Activated naive CD8-positive, alpha-beta T cell treated with anti-CD3 and anti-CD28 coated beads, Interleukin-2, amount 10 ng/mL, durations not matched to agents 7 days and 5 days (primary cell): ENCODE measurements around the gene CSNK2A2. TPM values are rescaled to one million over a fixed set of nuclear protein-coding genes. Genes with fewer than 3 reads are reported as not detected.

ENCODE experiments used
- ATAC-seq: fragments of 150-1000 bp; cut with Tn5 transposase; one replicate; pipeline ENCODE4 v1.10.0; 2021; ENCODE audit warnings: low read depth, moderate library complexity
- POLR2A ChIA-PET: fragments of 350-600 bp; sonication (Branson Sonifier 250); formaldehyde crosslinking; loops from one replicate; lab custom pipeline; 2021; ENCODE audit warnings: antibody characterized with exemption; lab: Charles Lee
- DNase-seq: peaks from one replicate; pipeline ENCODE4 v3.0.0; 2021
- H3K27ac Mint-ChIP-seq: one replicate; pipeline ENCODE4 v1.8.0; 2022; ENCODE audit warnings: mild to moderate bottlenecking, mixed read lengths
- H3K27me3 Mint-ChIP-seq: one replicate; pipeline ENCODE4 v1.8.0; 2022; ENCODE audit warnings: mild to moderate bottlenecking, moderate library complexity, mixed read lengths
- H3K36me3 Mint-ChIP-seq: one replicate; pipeline ENCODE4 v1.8.0; 2021; ENCODE audit warnings: mild to moderate bottlenecking, mixed read lengths
- H3K4me1 Mint-ChIP-seq: one replicate; pipeline ENCODE4 v1.8.0; 2021; ENCODE audit warnings: mixed read lengths
- H3K4me3 Mint-ChIP-seq: one replicate; pipeline ENCODE4 v1.8.0; 2022; ENCODE audit warnings: mild to moderate bottlenecking, moderate library complexity, mixed read lengths
- H3K9me3 Mint-ChIP-seq: one replicate; pipeline ENCODE4 v1.8.0; 2021; ENCODE audit warnings: mixed read lengths
- total RNA-seq, 2 experiments: library from RNA; stranded (reverse); gene quantifications; one replicate each; pipeline ENCODE4 v1.2.3, GENCODE V29; 2021

Gene CSNK2A2
- total RNA-seq, 2 experiments from 2014 or later = 64.2 to 67.7 TPM

GRCh38 chr16:58194790-58195189, 3.1 kb downstream of the CSNK2A2 start:
- H3K4me1 Mint-ChIP-seq = peaks cover 35% of the 10 kb centered on the region
- ATAC-seq = no peak
- H3K36me3 Mint-ChIP-seq = peaks cover 20% of the 10 kb centered on the region
- H3K27ac Mint-ChIP-seq = no peak overlapping the region
- no peak overlapping the region for H3K4me3 Mint-ChIP-seq
- POLR2A ChIA-PET = no interaction called here
- DNase-seq = no peak
- H3K9me3 Mint-ChIP-seq = no peaks in the 10 kb centered on the region
- peaks cover 3% of the 10 kb centered on the region for H3K27me3 Mint-ChIP-seq

DNA sequence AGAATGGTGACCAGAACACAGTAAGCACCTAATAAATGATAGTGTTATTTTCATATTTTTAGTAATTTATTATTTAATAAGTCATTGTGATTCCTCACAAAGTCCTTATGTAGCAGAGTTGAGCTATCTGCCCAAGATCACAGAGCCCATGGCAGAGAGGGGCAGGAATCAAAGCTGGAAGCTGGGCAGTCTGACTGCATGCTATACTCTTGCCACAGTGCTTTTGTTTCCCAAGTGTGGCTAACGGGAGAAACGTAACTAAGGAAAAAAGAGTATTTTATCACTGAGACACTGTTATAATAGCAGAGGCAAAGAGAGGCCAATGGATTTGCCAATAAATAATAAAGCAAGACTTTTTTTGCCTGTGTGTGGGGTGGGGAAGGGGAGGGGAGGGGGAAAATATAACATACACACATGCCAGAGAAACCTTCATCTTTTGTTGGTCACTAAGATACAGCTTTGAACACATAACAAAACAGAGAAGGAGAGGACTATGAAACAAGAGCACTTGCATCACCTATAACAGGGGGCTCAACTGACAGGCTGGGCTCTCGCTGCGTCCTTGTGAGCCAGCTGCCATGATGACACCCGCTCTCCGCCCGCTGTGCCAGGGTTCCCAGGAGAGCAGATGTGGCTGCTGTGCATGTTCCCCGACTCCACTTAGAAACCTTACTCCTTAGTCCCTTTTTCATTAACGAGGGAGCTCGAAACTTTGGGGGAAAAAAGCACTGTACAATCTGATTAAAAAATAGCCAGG, 10.1 kb downstream of the CSNK2A2 start:
- Mint-ChIP-seq H3K27ac (no peak overlapping the region), H3K36me3 (peaks cover 49% of the 10 kb centered on the region), H3K4me1 (peaks cover 24% of the 10 kb centered on the region), H3K4me3 (no peak overlapping the region), H3K27me3 (no peaks in the 10 kb centered on the region), H3K9me3 (no peaks in the 10 kb centered on the region)
- POLR2A ChIA-PET = no interaction called here
- no peak for ATAC-seq
- DNase-seq = no peak

DNA sequence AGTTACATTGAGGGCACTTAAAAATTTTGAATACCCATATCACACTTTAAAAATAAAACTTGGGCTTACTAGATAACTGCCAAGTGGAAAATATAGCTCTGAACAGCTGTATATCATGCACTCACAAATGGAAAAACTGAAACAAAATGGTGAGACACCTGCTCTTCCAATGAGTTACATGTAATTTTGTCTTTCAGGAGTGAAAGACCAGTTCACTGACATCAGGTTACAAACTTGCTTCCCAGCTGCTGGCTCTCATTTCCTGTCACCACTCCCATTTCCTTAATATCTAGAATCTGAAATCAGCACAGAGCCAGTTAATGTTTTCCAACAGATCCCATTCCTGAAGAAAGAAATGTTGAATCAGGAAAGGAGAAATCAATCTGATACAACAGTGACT, 10.8 kb downstream of the CSNK2A2 start:
- no peaks in the 10 kb centered on the region for H3K27me3 Mint-ChIP-seq
- H3K27ac Mint-ChIP-seq = no peak overlapping the region

GRCh38 chr16:58186176-58186944, 11.5 kb downstream of the CSNK2A2 start:
- no peak for ATAC-seq
- Mint-ChIP-seq H3K9me3 (no peaks in the 10 kb centered on the region), H3K27me3 (no peaks in the 10 kb centered on the region), H3K36me3 (peaks cover 52% of the 10 kb centered on the region), H3K4me1 (peaks cover 13% of the 10 kb centered on the region), H3K27ac (no peak overlapping the region), H3K4me3 (no peak overlapping the region)
- POLR2A ChIA-PET = no interaction called here
- DNase-seq = no peak

More for the DNA sequence above, 10.8 kb downstream of the CSNK2A2 start:
- Mint-ChIP-seq H3K4me1 (peaks cover 17% of the 10 kb centered on the region), H3K36me3 (peaks cover 50% of the 10 kb centered on the region), H3K9me3 (no peaks in the 10 kb centered on the region), H3K4me3 (no peak overlapping the region)
- ATAC-seq (no peak), DNase-seq (no peak)
- POLR2A ChIA-PET = no interaction called here

- Mint-ChIP-seq H3K9me3 (no peaks in the 10 kb centered on the region), H3K27ac (peak overlapping the region; percentile 86), H3K27me3 (no peaks in the 10 kb centered on the region), H3K4me1 (peaks cover 23% of the 10 kb centered on the region), H3K4me3 (peak overlapping the region; percentile 59), H3K36me3 (peaks cover 47% of the 10 kb centered on the region)
- DNase-seq (no peak), ATAC-seq (peak; percentile 59)
- POLR2A ChIA-PET = interaction anchor here (1.3 to 1.9 kb wide), 4 partner anchors 12 to 82 kb away, joined by 3 to 7 read pairs (median 4); partner anchors contain the start of gene CFAP20
Measured at GRCh38 chr16:58177353-58177710, 20.6 kb downstream of the CSNK2A2 start.

GRCh38 chr16:58176608-58177352, 21.1 kb downstream of the CSNK2A2 start:
- no peak for DNase-seq
- POLR2A ChIA-PET = interaction anchor here (1.3 to 1.9 kb wide), 4 partner anchors 13 to 81 kb away, joined by 3 to 7 read pairs (median 4); partner anchors contain the start of gene CFAP20

GRCh38 chr16:58170223-58170622, 27.7 kb downstream of the CSNK2A2 start:
- Mint-ChIP-seq H3K4me3 (no peak overlapping the region), H3K4me1 (peaks cover 4% of the 10 kb centered on the region), H3K36me3 (peaks cover 13% of the 10 kb centered on the region), H3K27ac (no peak overlapping the region), H3K27me3 (no peaks in the 10 kb centered on the region), H3K9me3 (no peaks in the 10 kb centered on the region)
- ATAC-seq = no peak
- POLR2A ChIA-PET = no interaction called here
- DNase-seq = no peak

More at GRCh38 chr16:58176608-58177352, 21.1 kb downstream of the CSNK2A2 start:
- H3K4me1 Mint-ChIP-seq = peaks cover 23% of the 10 kb centered on the region
- peak; percentile 86 for ATAC-seq
- peak overlapping the region; percentile 59 for H3K4me3 Mint-ChIP-seq
- H3K36me3 Mint-ChIP-seq = peaks cover 44% of the 10 kb centered on the region
- H3K9me3 Mint-ChIP-seq = no peaks in the 10 kb centered on the region
- H3K27ac Mint-ChIP-seq = peak overlapping the region; percentile 86
- no peaks in the 10 kb centered on the region for H3K27me3 Mint-ChIP-seq

DNA sequence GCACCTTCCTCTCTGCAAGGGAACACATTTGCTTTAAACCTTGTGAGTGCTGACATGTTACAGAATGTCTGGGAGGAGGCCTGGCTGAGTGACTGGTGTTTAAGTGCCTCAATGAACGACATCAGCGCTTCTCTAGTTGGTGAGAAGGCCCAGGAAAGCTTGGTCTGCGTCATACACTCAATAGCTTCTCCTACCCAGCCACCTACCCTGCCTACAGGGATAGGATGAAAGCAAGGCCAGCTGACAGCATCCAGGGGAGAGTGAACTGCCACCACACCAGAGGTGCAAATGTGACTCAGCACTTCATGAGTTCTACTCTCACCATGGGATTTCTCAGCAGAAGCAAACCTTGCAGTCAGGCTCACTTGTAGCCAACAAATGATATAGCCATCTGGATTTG, 37.1 kb downstream of the CSNK2A2 start:
- Mint-ChIP-seq H3K36me3 (peaks cover 7% of the 10 kb centered on the region), H3K4me3 (no peak overlapping the region), H3K27ac (peak overlapping the region; percentile 61), H3K9me3 (no peaks in the 10 kb centered on the region), H3K4me1 (no peaks in the 10 kb centered on the region), H3K27me3 (no peaks in the 10 kb centered on the region)
- no peak for DNase-seq
- ATAC-seq = no peak
- POLR2A ChIA-PET = no interaction called here

- no peak overlapping the region for H3K27ac Mint-ChIP-seq
- H3K4me3 Mint-ChIP-seq = no peak overlapping the region
- POLR2A ChIA-PET = no interaction called here
- no peaks in the 10 kb centered on the region for H3K4me1 Mint-ChIP-seq
- ATAC-seq = no peak
- DNase-seq = no peak
- H3K9me3 Mint-ChIP-seq = no peaks in the 10 kb centered on the region
- H3K27me3 Mint-ChIP-seq = no peaks in the 10 kb centered on the region
- H3K36me3 Mint-ChIP-seq = peaks cover 5% of the 10 kb centered on the region
Measured at GRCh38 chr16:58158725-58159124, 39.2 kb downstream of the CSNK2A2 start.

DNA sequence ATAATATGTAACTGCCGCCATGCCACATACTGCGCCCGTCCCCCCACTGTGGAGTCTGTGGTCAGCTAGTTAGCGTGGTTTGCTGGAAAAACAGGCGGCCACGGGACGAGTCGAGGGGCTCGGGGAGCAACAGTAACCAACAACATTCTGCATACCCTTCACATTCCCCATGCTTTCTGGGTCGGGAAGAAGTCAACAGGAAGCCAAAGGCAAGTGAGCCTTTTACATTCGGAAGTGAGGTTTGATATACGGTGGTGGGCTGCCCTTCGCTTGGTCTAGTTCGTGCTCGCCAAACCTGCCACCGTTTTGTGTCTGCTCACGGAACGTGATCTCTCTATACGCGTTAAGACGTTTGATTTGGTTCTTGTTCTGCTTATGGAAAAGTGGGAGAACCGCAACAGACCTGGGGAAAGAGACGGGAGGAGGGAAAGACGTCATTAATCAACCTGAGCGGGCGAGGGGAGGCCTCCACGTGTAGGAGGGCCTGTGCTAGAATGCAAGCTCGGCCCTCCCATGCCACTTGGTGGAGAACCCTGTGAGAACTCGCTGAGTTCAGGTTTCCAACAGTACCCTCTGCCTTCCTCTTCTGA, 39.9 kb downstream of the CSNK2A2 start:
- H3K27ac Mint-ChIP-seq = no peak overlapping the region
- POLR2A ChIA-PET = no interaction called here
- ATAC-seq (no peak), DNase-seq (no peak)
- no peaks in the 10 kb centered on the region for H3K4me1 Mint-ChIP-seq
- H3K4me3 Mint-ChIP-seq = no peak overlapping the region
- H3K36me3 Mint-ChIP-seq = peaks cover 5% of the 10 kb centered on the region
- H3K27me3 Mint-ChIP-seq = no peaks in the 10 kb centered on the region
- H3K9me3 Mint-ChIP-seq = no peaks in the 10 kb centered on the region

GRCh38 chr16:58157239-58157638, 40.7 kb downstream of the CSNK2A2 start:
- H3K4me1 Mint-ChIP-seq = no peaks in the 10 kb centered on the region
- ATAC-seq (no peak), DNase-seq (no peak)
- no peak overlapping the region for H3K4me3 Mint-ChIP-seq
- no peak overlapping the region for H3K27ac Mint-ChIP-seq
- no peaks in the 10 kb centered on the region for H3K9me3 Mint-ChIP-seq
- POLR2A ChIA-PET = no interaction called here
- H3K36me3 Mint-ChIP-seq = no peaks in the 10 kb centered on the region
- H3K27me3 Mint-ChIP-seq = no peaks in the 10 kb centered on the region

DNA sequence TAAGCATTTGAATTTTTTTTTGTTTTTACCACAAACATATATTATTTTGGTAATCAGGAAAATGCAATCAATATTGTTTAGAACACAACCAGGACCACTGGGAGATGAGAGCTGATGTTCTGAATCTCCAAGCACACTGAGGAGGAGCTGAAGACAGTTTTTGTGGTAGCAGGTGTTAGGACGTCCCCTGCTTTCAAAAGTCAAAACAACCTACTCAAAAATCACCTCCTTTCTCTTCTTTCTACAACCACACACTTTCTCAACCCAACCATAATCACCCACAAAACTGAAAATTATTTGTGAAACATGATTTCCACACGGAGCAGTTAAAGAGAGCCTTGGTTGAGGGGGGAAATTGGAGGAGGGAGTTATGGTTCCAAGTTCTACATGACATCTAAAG, 42.1 kb downstream of the CSNK2A2 start:
- H3K36me3 Mint-ChIP-seq = no peaks in the 10 kb centered on the region
- H3K4me3 Mint-ChIP-seq = no peak overlapping the region
- DNase-seq = no peak
- POLR2A ChIA-PET = no interaction called here
- no peak overlapping the region for H3K27ac Mint-ChIP-seq
- H3K9me3 Mint-ChIP-seq = no peaks in the 10 kb centered on the region
- H3K27me3 Mint-ChIP-seq = no peaks in the 10 kb centered on the region
- ATAC-seq = no peak
- H3K4me1 Mint-ChIP-seq = no peaks in the 10 kb centered on the region

DNA sequence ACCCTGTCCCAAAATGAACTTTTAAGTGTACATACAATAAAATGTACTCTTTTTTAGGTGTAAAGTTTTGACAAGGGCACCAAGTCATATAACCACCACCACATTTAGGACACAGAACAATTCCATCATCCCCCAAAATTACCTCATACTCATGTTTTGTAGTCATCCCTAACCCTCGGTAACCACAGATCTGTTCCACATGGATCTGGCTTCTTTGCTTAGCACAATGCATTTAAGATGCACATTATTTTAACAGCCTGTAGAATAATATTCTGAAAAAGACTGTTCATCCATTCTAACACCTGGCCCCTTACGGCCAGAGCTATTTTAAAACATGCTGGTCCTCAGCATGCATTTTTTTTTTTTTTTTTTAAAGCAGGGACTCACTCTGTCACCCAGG, 43.6 kb downstream of the CSNK2A2 start:
- no peak for DNase-seq
- no peaks in the 10 kb centered on the region for H3K4me1 Mint-ChIP-seq
- no peaks in the 10 kb centered on the region for H3K9me3 Mint-ChIP-seq
- H3K27me3 Mint-ChIP-seq = no peaks in the 10 kb centered on the region
- no peak overlapping the region for H3K27ac Mint-ChIP-seq
- no peak overlapping the region for H3K4me3 Mint-ChIP-seq
- POLR2A ChIA-PET = no interaction called here
- H3K36me3 Mint-ChIP-seq = no peaks in the 10 kb centered on the region
- no peak for ATAC-seq
